Posterior cingulate gyrus (tissue), 11 donors: ENCODE measurements around the gene SH3PXD2B.

Experiments
- DNase-seq, 10 donors: peaks; one replicate each; pipeline versions ENCODE4 v3.0.0 to v3.0.0-alpha.2; 2020 to 2021; ENCODE audit warnings: mixed read lengths in 3 of 10
- intact Hi-C: fragments of 100-400 bp; cut with DNase I; formaldehyde crosslinking; loops from one replicate; pipeline ENCODE4 v1.15.1; 2023

The SH3PXD2B gene

GRCh38 chr5:172456076-172456722 lies 1.9 kb upstream of the SH3PXD2B start:
- intact Hi-C loops, result loop anchor here (10.0 kb wide), 2 partner anchors 271 to 351 kb away; partner anchors contain the start of gene STK10
- no peak for DNase-seq

- intact Hi-C loops, result loop anchor here (10.0 kb wide), 2 partner anchors 271 to 351 kb away; partner anchors contain the start of gene STK10
- peak in 1 of 10 donors; percentile 82 for DNase-seq
These were observed 1.3 kb upstream of the SH3PXD2B start for GRCh38 chr5:172455511-172456061.

- intact Hi-C loops, result loop anchor here (10.0 kb wide), 2 partner anchors 270 to 350 kb away; partner anchors contain the start of gene STK10
- peak in 1 of 10 donors; percentile 81 for DNase-seq
These were observed 709 bp upstream of the SH3PXD2B start for GRCh38 chr5:172455087-172455381.

- DNase-seq, result peak in 3 of 10 donors; percentile 55 to 90 (median 86)
- intact Hi-C loops, result loop anchor here (5.0 to 10.0 kb wide), 4 partner anchors 42 to 349 kb away; partner anchors contain the start of genes STK10 and UBTD2
These were observed 353 bp downstream of the SH3PXD2B start for GRCh38 chr5:172453986-172454357.

GRCh38 chr5:172453206-172453985 lies 929 bp downstream of the SH3PXD2B start:
- DNase-seq, result peak in 1 of 10 donors; percentile 85
- intact Hi-C loops, result loop anchor here (5.0 to 10.0 kb wide), 4 partner anchors 41 to 349 kb away; partner anchors contain the start of genes STK10 and UBTD2

GRCh38 chr5:172452398-172453205 lies 1.7 kb downstream of the SH3PXD2B start:
- DNase-seq, result peak in 2 of 10 donors; percentile 85 to 87
- intact Hi-C loops, result loop anchor here (5.0 to 10.0 kb wide), 4 partner anchors 40 to 348 kb away; partner anchors contain the start of genes STK10 and UBTD2

- intact Hi-C loops, result loop anchor here (5.0 to 10.0 kb wide), 4 partner anchors 39 to 347 kb away; partner anchors contain the start of genes STK10 and UBTD2
- peak in 1 of 10 donors; percentile 75 for DNase-seq
These were observed 2.5 kb downstream of the SH3PXD2B start for GRCh38 chr5:172451771-172452197.

- intact Hi-C loops, result loop anchor here (5.0 to 10.0 kb wide), 4 partner anchors 39 to 346 kb away; partner anchors contain the start of genes STK10 and UBTD2
- DNase-seq, result peak in 4 of 10 donors; percentile 46 to 89 (median 56)
These were observed 3.2 kb downstream of the SH3PXD2B start for GRCh38 chr5:172450861-172451695.

GRCh38 chr5:172450453-172450852 lies 3.9 kb downstream of the SH3PXD2B start:
- DNase-seq, result peak in 1 of 10 donors; percentile 46
- intact Hi-C loops, result loop anchor here (5.0 to 10.0 kb wide), 4 partner anchors 38 to 346 kb away; partner anchors contain the start of genes STK10 and UBTD2

GRCh38 chr5:172448999-172449398 lies 5.3 kb downstream of the SH3PXD2B start:
- intact Hi-C loops, result no loop called here
- peak in 1 of 10 donors; percentile 46 for DNase-seq

GRCh38 chr5:172447646-172448365 lies 6.5 kb downstream of the SH3PXD2B start:
- DNase-seq, result peak in 2 of 10 donors; percentile 33 to 49

GRCh38 chr5:172446336-172447051 lies 7.8 kb downstream of the SH3PXD2B start:
- intact Hi-C loops, result no loop called here
- peak in 2 of 10 donors; percentile 68 to 86 for DNase-seq

More at GRCh38 chr5:172447646-172448365, 6.5 kb downstream of the SH3PXD2B start:
- intact Hi-C loops, result no loop called here

GRCh38 chr5:172445866-172446265 lies 8.5 kb downstream of the SH3PXD2B start:
- peak in 3 of 10 donors; percentile 39 to 90 (median 71) for DNase-seq
- intact Hi-C loops, result no loop called here

- intact Hi-C loops, result no loop called here
- peak in 1 of 10 donors; percentile 63 for DNase-seq
These were observed 9.5 kb downstream of the SH3PXD2B start for GRCh38 chr5:172444626-172445365.

- peak in 2 of 10 donors; percentile 12 to 48 for DNase-seq
- intact Hi-C loops, result no loop called here
These were observed 10.2 kb downstream of the SH3PXD2B start for GRCh38 chr5:172444110-172444510.

GRCh38 chr5:172443441-172444109 lies 10.8 kb downstream of the SH3PXD2B start:
- intact Hi-C loops, result no loop called here

More at GRCh38 chr5:172443441-172444109, 10.8 kb downstream of the SH3PXD2B start:
- DNase-seq, result peak in 6 of 10 donors; percentile 33 to 93 (median 78)
